ENCODE data around the gene BTF3. TPM values are rescaled to one million over a fixed set of nuclear protein-coding genes. Genes with fewer than 3 reads are reported as not detected.
"Not testable (repeated sequence)": the region's sequence is repeated elsewhere in the genome, so short reads cannot be mapped to it uniquely, and the experiment has no call there.

BTF3 gene
- total RNA-seq, 1 donor: 207 TPM

DNA sequence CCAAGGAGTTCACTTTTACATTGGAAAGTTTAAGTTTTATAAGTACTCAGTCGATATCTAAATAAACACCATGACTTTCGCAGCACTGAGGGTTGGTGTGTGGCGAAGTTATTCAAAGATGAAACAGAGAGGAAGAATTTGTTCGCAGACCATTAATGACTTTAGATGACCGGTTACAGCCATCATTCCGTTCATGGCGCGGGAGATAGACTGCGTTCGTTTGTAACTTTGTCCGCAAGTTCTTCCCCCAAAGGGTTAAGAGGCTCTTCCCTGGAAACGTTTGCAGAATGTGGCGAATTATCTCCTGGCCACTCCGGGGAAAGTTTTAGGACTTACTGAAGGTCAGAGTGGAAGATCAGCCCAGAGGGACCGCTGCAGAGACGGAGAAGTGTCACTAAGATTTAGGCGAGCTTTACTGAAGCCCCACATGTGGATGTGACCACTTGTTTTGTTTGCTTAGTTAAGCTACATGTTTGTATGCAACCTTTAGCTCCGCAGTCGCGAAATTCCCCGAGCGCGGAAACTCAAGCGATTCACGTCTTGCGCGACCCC lies 47.5 kb upstream of the BTF3 start:
- peak overlapping the region; percentile 77 for H2AFZ ChIP-seq (ENCODE audit: low read length)
- H3K36me3 ChIP-seq (ENCODE audit: insufficient read depth, low read length): no peaks in the 10 kb centered on the region
- DNase-seq (ENCODE audit: insufficient read length, low spot score, missing footprints): no peak
- peaks cover 20% of the 10 kb centered on the region for H3K79me2 ChIP-seq (ENCODE audit: insufficient read depth, low read length)
- H3K4me2 ChIP-seq (ENCODE audit: insufficient read depth, low read length): peak overlapping the region; percentile 78
- H3K27me3 ChIP-seq (ENCODE audit: insufficient read depth, low read length): peaks cover 12% of the 10 kb centered on the region
- no peak overlapping the region for H3K27ac ChIP-seq (ENCODE audit: low read depth, low read length)
- H4K20me1 ChIP-seq (ENCODE audit: insufficient read depth, low read length): peaks cover 8% of the 10 kb centered on the region
- TF ChIP-seq, protein P1, sequence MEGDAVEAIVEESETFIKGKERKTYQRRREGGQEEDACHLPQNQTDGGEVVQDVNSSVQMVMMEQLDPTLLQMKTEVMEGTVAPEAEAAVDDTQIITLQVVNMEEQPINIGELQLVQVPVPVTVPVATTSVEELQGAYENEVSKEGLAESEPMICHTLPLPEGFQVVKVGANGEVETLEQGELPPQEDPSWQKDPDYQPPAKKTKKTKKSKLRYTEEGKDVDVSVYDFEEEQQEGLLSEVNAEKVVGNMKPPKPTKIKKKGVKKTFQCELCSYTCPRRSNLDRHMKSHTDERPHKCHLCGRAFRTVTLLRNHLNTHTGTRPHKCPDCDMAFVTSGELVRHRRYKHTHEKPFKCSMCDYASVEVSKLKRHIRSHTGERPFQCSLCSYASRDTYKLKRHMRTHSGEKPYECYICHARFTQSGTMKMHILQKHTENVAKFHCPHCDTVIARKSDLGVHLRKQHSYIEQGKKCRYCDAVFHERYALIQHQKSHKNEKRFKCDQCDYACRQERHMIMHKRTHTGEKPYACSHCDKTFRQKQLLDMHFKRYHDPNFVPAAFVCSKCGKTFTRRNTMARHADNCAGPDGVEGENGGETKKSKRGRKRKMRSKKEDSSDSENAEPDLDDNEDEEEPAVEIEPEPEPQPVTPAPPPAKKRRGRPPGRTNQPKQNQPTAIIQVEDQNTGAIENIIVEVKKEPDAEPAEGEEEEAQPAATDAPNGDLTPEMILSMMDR (IDR thresholded peaks at IDR 0.05; ENCODE audit: extremely low read depth, low read depth, low read length): no peak
- H3K9me3 ChIP-seq (ENCODE audit: low read depth, low read length): no peaks in the 10 kb centered on the region
- H3K4me1 ChIP-seq (ENCODE audit: insufficient read depth, low read length): peaks cover 13% of the 10 kb centered on the region
- H3K4me3 ChIP-seq (ENCODE audit: insufficient read depth, low read length): peak overlapping the region; percentile 73

DNA sequence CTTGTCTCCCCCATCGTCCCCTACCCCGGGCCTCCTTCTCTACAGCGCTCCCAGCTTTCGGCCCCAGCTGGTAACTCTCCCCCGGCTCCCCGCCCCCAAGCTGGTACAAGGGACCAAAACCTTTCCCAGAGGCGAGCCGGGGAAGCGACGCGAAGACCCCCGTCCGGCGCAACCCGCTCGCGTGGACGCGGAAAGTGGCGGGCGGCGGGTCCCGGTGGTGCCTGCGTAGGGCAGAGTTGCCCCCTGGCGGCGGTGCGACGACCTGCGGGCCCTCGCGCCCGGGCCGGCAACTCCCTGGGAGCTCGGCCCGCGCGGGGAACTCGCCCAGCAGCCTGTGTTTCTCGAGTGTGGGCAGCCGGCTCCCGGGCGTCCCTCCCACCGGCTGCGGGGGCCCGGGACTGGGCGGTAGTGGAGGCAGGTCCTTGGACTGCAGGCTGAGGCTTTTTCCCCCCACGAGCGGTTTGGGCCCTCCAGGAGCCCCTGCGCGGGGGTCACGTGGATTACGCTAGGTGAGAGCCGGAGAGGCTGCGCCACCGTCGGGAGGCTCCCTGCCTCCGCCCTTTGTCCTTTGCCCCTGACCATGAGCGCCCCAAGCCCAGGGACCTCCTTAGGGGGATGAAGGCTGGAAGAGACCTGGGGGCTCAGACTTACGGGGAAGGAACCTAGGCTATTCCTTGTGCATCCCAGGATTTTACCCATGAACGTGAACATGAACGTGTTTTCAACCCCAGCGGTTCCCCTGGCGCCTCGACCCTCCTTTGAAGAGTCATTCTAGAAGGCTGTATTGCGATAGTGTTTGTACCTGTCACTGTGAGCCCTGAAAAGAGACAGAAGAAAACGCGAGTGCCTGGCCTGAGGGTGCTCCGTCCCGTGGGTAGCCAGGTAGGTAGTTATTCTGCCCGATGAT lies 46.8 kb upstream of the BTF3 start:
- Histone ChIP-seq H3K36me3 (ENCODE audit: insufficient read depth, low read length) (no peaks in the 10 kb centered on the region), H3K9me3 (ENCODE audit: low read depth, low read length) (no peaks in the 10 kb centered on the region), H3K4me2 (ENCODE audit: insufficient read depth, low read length) (peak overlapping the region; percentile 78), H3K4me1 (ENCODE audit: insufficient read depth, low read length) (peaks cover 13% of the 10 kb centered on the region), H3K4me3 (ENCODE audit: insufficient read depth, low read length) (peak overlapping the region; percentile 73), H4K20me1 (ENCODE audit: insufficient read depth, low read length) (peaks cover 4% of the 10 kb centered on the region), H3K27ac (ENCODE audit: low read depth, low read length) (no peak overlapping the region), H3K27me3 (ENCODE audit: insufficient read depth, low read length) (peaks cover 12% of the 10 kb centered on the region), H3K79me2 (ENCODE audit: insufficient read depth, low read length) (peaks cover 13% of the 10 kb centered on the region), H2AFZ (ENCODE audit: low read length) (peak overlapping the region; percentile 77)
- TF ChIP-seq, protein P1 (IDR thresholded peaks at IDR 0.05; ENCODE audit: extremely low read depth, low read depth, low read length): peak; percentile 64
- peak; percentile 91 for DNase-seq (ENCODE audit: insufficient read length, low spot score, missing footprints)

DNA sequence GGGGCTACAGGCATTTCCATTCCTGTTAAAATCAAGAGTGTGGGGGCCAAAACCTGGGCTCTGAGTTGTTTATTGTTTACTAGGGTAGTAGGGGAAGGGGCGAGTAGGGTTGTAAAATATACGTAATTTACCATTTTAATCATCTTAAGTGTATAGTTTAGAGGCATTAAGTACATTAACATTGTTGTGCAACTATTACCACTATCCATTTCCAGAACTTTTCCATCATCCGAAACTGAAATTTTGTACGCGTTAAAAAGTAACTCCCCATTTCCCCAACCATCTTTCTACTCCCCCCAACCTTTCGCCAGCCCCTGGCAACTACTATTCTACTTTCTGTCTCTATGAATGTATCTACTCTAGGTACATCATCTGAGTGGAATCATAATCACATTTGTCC lies 46.0 kb upstream of the BTF3 start:
- no peak for DNase-seq (ENCODE audit: insufficient read length, low spot score, missing footprints)
- Histone ChIP-seq H3K9me3 (ENCODE audit: low read depth, low read length) (no peaks in the 10 kb centered on the region), H2AFZ (ENCODE audit: low read length) (no peak overlapping the region), H3K79me2 (ENCODE audit: insufficient read depth, low read length) (peaks cover 7% of the 10 kb centered on the region), H3K4me1 (ENCODE audit: insufficient read depth, low read length) (peaks cover 13% of the 10 kb centered on the region), H3K4me2 (ENCODE audit: insufficient read depth, low read length) (no peak overlapping the region), H3K27ac (ENCODE audit: low read depth, low read length) (no peak overlapping the region), H3K4me3 (ENCODE audit: insufficient read depth, low read length) (no peak overlapping the region), H4K20me1 (ENCODE audit: insufficient read depth, low read length) (no peaks in the 10 kb centered on the region), H3K27me3 (ENCODE audit: insufficient read depth, low read length) (peaks cover 12% of the 10 kb centered on the region), H3K36me3 (ENCODE audit: insufficient read depth, low read length) (no peaks in the 10 kb centered on the region)
- TF ChIP-seq, protein P1 (IDR thresholded peaks at IDR 0.05; ENCODE audit: extremely low read depth, low read depth, low read length): no peak

DNA sequence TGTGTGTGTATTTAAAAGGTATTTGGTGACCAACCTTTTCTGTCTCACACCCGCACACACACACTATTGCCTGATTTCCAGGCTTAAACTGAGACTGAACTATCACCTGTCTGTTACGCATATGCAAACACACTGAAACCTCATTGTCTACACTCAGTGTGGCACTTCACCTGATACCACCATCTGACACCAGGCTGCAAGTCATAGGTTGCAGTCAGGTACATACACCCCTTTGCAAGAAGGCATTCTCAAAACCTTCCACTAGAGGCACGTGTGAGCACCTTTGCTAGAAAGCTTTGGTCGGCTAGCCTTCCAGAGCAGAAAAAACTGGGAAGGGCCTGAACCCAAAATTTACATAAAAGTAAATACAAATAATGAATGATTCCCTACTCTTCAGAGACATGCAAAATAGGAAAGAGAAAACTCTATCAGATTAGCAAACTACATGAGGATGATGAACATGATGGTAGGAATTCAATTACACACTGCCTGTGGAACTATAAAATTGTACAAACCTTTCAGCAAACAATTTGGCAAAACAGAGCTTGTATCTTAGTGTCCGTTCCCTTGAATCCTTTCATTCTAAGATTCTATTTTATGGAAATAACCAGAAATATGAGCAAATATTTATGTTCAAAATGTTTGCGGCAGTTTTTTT lies 43.7 kb upstream of the BTF3 start:
- Histone ChIP-seq H3K4me2 (ENCODE audit: insufficient read depth, low read length) (no peak overlapping the region), H3K36me3 (ENCODE audit: insufficient read depth, low read length) (no peaks in the 10 kb centered on the region), H3K9me3 (ENCODE audit: low read depth, low read length) (no peaks in the 10 kb centered on the region), H3K4me3 (ENCODE audit: insufficient read depth, low read length) (no peak overlapping the region), H4K20me1 (ENCODE audit: insufficient read depth, low read length) (no peaks in the 10 kb centered on the region), H3K4me1 (ENCODE audit: insufficient read depth, low read length) (peaks cover 7% of the 10 kb centered on the region), H3K27ac (ENCODE audit: low read depth, low read length) (no peak overlapping the region), H3K27me3 (ENCODE audit: insufficient read depth, low read length) (peaks cover 12% of the 10 kb centered on the region), H2AFZ (ENCODE audit: low read length) (no peak overlapping the region), H3K79me2 (ENCODE audit: insufficient read depth, low read length) (no peaks in the 10 kb centered on the region)
- DNase-seq (ENCODE audit: insufficient read length, low spot score, missing footprints): no peak
- TF ChIP-seq, protein P1 (IDR thresholded peaks at IDR 0.05; ENCODE audit: extremely low read depth, low read depth, low read length): peak; percentile 81

DNA sequence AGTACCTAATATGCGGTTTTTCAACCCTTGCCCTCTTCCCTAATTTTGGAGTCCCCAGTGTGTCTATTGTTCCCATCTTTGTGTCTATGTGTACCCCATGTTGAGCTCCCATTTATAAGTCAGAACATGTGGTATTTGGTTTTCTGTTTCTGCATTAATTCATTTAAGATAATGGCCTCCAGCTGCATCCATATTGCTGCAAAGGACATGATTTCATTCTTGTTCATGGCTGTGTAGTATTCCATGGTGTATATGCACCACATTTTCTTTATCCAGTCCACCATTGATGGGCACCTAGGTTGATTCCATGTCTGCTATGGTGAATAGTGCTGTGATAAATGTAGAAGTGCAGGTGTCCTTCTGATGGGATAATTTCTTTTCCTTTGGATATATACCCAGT lies 41.8 kb upstream of the BTF3 start:
- H2AFZ ChIP-seq (ENCODE audit: low read length); H3K36me3 ChIP-seq (ENCODE audit: insufficient read depth, low read length); DNase-seq (ENCODE audit: insufficient read length, low spot score, missing footprints); H3K9me3 ChIP-seq (ENCODE audit: low read depth, low read length); H4K20me1 ChIP-seq (ENCODE audit: insufficient read depth, low read length); H3K79me2 ChIP-seq (ENCODE audit: insufficient read depth, low read length); H3K27ac ChIP-seq (ENCODE audit: low read depth, low read length); H3K4me1 ChIP-seq (ENCODE audit: insufficient read depth, low read length); H3K4me3 ChIP-seq (ENCODE audit: insufficient read depth, low read length); H3K27me3 ChIP-seq (ENCODE audit: insufficient read depth, low read length); H3K4me2 ChIP-seq (ENCODE audit: insufficient read depth, low read length): not testable (repeated sequence)

Measured in osteoblast (primary cell).